HG03045 (cell line): ENCODE measurements around the gene VWF.
"Not testable (repeated sequence)": the region's sequence is repeated elsewhere in the genome, so short reads cannot be mapped to it uniquely, and the experiment has no call there.

Source experiments
- ATAC-seq: cut with Tn5 transposase; IDR thresholded peaks from one replicate; pipeline ENCODE4 v1.9.1; 2021; ENCODE audit warnings: mild to moderate bottlenecking, moderate library complexity; ENCODE audit not compliant: unreplicated experiment

Gene VWF

DNA sequence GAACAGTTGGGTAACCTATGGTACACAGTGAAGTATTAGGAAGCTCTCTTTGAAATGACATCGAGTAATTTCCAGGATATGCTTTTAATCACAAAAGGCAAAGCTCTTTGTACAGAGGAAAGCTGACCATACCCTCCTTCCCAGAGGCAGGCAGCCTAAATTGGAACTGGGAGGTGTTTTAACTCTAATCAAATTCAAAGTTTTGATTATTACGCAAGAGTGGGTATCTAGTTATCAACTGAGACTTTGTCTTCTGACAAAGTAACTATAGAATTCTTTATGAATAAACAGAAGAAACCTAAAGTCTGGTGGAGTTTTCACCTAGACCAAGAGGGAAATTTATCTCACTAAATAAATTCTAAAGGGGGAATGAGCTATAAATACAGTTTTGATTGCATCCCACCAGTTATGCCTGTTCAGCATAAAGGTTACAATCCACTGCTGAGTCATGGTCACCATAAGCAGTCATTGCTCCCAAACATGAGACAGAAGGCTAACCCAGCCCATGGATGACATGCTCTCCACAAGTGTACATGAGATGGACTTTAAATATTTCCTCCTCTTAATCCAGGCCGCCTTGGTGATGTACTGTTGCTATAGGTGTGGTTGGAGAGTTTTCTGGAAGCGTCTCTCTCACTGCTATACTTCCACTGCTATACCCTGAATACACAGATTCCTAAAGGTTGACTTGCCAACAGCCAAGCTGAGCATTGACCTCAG lies 113.7 kb downstream of the VWF start:
- not testable (repeated sequence) for ATAC-seq

DNA sequence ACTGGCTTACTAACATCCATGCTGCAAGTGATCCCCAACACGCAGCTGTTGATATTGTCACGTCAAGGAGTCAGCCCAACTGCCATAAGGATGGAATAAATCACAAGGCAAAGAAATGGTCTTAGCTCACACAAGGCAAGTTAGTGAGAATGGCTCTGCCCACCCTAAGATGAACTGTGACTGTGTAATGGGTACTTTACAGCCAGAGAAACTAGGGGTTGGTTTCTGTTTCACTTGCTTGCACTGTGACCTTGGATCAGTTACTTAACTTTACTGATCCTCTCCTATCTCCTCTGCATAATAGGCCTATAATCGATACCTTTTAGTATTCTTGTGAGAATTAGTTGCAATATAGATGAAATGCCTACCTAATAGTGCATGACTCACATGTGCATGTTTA lies 127.2 kb downstream of the VWF start:
- no peak for ATAC-seq

DNA sequence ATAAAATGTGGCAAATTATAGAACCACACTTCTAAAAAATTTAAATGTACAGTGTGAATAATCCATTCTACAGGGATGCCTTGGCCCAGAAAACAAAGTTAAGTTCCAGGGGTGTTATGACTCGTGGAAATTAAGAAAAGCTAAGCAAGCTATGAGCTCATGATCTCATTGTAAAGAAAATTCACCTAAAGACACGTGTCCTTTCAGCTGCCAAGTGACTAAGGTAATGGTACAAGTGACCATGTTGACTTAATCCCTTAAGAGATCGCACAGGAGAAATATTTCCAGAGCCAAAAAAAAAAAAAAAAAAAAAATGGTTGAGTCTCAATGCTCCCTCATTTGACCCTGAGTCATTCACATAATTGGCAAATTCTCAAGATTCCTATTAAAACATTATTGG lies 128.0 kb downstream of the VWF start:
- ATAC-seq: no peak

DNA sequence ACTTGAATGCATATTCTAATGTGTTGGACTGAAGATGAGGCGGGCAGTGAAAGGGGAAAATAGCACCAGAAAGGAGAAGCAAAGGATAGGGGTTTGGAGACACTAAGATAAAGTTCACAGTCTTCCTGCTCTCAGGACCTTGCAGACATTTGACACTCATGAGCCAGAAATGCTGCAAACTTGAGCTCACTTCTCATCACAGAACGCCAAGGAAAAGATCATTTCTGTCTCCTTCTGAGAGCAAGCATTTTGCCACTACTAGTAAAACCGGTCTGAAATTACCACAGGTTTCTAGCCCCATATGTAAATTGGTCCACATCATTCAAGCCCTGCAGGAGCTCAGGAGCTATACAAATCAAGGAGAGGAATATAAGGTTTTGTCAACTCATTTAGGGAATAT lies 134.8 kb downstream of the VWF start:
- no peak for ATAC-seq

DNA sequence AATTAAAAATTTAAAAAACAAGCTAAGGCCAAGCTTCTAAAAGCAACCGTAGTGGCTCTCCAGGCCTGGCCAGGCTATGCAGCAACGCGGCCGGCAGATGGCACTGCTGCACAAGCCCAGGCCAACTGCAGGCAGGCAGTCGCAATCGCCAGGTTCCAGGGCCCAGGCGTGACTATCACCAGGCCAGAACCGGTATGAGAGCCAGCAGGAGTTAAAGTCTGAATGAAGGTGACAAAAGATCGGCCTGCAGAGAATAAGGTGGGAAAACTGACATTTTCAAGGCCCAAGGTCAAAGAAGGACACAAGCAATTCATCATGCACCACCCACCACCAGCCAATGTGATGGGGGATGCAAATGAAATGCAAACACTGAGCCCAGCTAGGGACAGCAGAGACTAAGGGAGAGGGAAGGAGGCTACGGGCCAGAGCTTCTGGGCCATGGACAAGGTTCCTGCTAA lies 135.8 kb downstream of the VWF start:
- ATAC-seq: peak; percentile 60

DNA sequence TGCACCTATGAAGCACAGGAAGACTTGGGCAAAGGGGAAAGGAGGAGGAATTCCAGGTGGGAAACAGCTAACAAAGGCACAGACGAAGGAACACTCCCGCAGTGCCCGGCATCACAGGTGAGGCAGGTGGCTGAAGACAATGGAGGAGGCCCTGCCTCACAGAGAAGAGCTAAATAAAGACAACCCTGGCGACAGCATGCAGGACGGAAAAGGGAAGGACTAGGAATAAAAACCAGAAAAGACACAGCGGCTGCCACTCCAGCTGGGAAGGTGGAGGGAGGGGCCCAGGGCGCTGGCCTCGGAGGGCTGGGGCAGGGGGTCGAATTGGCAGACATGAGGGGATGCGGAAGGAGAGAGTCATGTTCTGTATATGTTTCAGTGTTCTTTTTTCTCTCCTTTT lies 136.4 kb downstream of the VWF start:
- no peak for ATAC-seq

DNA sequence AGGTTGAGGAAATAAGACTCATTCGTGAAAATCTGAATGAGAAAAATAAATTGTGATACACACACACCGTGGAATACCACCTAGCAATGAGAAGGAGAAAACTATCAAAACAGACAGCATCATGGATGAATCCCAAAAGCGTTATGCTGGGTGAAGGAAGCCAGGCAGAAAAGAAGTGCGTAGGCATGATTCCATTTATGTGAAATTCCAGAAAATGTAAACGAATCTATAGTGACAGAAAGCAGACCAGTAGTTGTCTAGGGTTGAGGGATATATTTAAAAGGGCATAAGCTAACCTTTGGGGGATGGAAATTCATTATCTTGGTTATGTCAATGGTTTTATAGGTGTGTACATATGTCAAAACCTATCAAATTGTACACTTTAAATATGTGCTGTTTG lies 136.9 kb downstream of the VWF start:
- ATAC-seq: no peak

DNA sequence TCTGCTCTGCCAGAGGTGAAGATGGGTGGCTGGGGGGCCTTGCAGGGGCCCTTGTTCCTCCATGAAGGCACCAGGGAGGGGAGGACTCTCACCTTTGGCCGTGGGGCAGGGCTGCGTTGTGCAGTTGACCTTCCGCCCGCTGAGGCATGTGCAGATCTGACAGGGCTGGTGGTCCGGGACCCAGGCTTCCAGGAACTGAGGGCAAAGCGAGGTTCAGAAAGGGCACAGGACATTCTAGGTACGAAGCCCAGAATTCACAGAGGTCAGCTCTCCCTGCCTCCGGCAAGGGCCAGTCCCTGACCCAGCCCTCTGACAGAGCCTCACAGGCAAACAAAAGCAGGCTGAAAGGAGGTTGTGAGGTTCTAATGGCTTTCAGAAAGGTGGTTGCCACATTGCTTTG lies 139.0 kb downstream of the VWF start:
- ATAC-seq: no peak

DNA sequence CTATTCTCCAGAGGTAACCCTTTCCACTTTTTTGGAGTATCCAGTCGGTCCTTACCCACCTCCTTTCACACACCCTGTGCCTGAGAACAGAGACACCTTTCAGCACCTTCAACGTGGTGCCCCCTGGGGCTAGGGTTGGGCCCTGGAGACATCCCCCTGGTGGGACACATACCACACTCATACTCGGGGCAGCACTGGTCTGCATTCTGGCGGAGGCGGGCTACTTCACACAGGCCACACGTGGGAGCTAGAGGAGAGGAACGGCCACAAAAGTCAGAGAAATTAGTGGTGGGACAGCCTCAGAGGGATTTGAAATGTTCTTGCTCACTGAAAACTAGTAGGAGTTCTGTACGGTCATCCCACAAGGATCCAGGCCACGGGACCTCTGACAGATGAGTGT lies 139.6 kb downstream of the VWF start:
- ATAC-seq: no peak

DNA sequence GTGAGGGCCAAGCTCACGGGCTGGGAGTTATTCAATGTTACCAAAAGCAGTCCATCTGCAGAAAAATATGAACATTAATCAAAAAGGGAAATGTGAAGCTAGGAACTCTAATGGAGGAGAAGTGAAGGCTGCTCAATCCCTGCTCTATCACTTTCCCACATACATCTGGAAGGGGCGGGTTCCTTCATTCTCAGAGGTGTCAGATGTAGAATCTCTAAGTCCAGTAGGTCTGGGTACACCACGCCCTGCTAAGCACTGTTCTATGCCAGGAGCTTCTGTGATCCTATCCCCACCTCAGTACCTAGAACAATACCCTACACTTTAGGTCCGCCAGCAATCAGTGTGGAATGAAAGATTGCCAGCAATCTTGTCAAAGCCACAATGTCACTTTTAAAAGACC lies 142.4 kb downstream of the VWF start:
- ATAC-seq: no peak

DNA sequence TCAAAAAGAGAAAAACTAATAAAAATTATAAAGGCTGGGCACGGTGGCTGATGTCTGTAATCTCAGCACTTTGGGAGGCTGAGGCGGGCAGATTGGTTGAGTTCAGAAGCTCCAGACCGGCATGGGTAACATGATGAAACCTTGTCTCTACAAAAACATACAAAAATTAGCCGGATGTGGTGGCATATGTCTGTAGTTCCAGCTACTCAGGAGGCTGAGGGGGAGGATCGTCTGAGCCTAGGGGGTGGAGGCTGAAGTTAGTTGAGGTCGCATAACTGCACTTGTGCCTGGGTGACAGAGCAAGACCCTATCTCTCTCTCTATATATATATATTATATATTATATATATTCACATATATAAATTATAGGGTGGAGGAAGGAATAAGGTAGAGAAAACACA lies 146.9 kb downstream of the VWF start:
- ATAC-seq: no peak

DNA sequence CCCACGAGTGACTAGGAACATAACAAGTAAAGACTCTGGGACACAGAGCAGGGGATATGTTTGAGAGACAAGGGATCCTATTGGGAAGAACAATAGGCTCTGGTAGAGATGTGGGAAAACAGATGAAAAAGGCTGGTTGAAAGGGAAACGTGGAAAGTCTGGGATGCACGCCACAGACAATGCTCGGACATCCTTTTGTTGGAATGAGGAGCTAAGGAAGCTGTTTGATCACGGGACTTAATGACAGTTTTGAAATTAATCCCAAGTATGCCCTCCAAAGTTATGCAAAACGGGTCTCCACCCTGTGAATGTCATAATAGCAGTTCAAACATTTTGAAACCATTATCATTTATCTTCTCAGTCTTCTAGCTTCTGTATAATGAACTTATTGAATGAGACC lies 147.8 kb downstream of the VWF start:
- no peak for ATAC-seq

DNA sequence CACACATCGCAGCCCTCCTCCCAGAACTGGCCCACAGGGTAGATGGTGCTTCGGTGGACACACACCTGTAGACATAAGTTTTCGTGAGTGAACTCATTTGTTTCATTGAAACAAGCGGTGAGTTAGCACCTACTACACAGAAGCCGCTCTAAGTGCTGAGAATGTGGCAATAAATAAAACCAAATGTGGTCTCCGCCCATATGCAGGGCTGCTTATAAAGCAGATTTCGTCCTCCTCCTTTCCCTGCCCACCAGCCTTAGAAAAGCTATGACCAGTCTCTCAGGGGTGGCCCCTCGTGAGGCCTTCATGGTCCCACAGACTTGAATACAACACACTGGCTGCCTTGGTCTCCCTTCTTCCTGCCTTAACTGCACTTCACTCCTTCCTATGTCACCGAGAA lies 148.3 kb downstream of the VWF start:
- ATAC-seq: no peak

DNA sequence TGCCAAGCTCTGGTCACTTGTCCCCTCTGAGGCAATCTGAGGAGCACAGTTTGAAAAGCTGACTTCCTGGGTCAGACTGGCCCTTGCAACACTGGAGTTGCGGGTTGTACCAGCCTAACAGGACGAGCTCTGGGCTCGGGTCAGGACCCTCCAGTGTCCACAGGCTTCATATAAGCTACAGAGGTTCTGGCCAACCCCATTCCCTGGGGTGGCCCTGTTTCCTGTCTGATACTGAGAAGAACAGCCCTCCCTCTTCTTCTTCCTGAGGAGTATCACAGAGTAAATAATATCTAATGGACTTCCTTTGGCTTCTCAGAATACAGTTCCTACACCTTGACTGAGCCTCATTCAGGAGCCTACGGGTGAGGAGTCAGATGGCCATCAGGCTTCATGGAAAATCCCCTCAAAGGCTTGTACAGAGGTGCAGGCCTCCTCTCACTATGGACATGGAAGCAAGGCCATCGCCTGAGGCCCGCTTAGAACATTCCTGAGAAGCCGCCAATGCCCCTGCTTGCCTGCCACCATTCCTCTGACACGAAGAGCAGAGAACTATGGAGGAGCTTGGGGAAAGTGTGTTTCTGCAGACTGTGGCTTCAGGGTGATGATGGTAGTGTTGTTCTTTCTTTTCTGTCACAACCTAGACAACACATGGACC lies 150.9 kb downstream of the VWF start:
- no peak for ATAC-seq

DNA sequence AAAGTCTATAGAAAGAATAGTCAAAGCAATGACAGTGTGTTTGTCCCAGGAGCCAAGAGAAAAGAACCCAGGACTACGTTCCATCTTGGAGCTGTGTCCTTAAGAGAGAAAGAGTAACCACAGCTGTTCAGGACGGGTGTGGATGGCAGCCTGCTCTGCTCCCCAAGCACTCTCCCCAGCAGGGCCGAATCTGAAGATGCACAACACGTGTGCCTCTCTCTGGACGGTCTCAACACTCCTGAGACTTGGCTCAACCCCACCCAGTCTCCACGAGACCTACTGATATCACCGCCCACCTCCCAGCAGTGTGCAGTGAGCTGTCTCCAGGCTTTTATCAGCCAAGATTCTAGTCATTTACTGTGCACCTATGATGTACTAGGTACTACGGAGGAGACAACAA lies 152.1 kb downstream of the VWF start:
- no peak for ATAC-seq

DNA sequence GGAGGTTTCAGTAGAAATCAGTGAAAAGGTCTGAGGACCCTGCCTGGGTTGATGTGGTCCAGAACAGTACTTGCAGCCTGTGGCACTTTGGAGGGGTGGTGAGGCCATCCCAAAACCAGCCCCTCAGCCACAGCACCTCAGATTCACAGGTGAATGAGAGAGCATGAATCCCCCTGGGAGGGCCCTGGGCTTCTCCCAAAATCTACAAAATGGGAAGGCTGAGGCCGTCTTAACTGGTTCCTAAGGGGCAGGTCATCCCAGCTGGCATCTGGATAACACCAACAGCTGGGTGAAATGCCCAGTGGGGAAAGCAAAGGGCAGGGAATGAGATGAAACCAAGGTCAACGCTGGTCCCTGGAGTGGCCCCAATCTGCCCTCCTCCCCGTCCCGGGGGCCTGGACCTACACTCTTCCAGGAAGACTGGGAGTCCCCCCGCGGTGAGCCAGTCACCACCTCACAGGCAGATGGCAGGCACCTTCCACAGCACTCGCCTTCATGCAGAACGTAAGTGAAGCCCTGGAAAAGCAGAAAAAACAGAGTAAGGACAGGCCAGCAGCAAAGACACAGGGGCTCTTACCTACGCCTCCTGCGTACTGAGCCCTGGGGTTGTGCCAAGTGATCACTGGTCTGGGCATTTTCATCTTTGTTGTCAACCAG lies 153.1 kb downstream of the VWF start:
- no peak for ATAC-seq

DNA sequence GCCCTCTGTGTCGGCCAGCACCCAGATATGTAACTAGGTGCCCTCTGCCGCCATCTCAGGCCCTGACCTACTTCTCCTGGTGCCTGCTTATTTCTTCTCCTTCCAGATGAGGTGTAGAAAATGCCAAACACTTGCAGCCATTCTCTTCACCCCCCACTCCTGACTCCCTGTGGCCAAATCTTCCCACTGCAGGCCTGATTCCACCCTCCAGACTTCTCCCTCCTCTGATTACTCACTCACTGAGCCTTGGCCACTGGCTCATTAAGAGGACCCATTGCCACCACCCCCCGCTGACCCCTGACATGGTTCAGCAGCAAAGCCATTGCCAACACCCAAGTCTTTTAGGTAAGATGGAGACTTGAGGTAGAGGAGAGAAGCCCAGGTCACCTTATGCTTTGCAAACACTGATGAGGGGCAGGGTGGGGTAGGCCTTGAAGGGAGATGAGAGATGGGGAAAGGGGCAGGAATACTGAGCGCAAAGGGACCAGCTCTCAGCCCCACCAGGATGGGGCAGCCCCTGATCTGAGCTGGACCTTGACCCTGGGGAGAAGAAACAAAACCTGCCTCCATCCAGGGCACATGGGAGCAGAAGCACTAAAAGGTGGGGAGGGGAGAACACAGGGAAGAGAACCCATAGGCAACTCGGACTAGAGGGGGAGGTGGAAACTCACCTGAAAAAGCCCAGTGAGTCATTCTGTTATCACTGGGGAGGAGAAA lies 154.3 kb downstream of the VWF start:
- ATAC-seq: no peak

DNA sequence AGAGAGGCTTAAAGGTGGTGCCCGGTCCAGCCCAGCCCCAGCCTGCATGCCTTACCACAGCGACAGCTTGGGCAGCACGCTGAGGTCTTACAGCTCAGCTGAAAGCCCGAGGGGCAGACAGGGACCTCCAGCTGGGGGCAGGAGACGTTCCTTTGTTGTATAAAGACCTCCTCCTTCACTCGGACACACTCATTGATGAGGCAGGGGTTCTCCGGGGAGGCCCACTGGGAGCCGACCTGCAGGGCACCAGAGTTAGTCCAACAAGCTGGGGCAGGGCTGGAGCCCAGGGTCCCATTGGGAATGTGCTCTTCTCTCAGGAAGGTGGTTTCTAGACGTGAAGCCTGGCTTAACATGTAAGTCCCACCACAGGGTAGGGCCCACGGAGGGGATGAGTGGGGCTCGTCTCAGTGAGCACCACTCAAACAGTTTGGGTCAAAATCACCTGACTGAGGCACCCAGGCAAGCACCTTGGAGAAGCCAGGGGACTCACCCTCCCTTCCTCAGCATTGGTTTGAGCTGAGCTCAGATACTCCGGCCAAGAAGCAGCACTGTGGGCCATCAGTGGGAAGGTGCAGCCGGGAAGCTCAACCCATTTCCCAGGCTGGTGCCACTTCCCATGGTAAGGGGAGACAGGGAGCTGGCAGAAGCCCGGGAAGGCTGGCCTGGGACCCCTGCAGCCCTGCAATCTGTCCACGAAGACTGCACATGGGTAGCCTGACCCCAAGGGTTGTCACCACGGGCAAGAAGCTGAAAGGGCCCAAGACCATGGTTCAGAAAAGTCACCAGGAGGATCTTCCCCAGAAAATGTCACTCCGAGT lies 155.1 kb downstream of the VWF start:
- no peak for ATAC-seq

DNA sequence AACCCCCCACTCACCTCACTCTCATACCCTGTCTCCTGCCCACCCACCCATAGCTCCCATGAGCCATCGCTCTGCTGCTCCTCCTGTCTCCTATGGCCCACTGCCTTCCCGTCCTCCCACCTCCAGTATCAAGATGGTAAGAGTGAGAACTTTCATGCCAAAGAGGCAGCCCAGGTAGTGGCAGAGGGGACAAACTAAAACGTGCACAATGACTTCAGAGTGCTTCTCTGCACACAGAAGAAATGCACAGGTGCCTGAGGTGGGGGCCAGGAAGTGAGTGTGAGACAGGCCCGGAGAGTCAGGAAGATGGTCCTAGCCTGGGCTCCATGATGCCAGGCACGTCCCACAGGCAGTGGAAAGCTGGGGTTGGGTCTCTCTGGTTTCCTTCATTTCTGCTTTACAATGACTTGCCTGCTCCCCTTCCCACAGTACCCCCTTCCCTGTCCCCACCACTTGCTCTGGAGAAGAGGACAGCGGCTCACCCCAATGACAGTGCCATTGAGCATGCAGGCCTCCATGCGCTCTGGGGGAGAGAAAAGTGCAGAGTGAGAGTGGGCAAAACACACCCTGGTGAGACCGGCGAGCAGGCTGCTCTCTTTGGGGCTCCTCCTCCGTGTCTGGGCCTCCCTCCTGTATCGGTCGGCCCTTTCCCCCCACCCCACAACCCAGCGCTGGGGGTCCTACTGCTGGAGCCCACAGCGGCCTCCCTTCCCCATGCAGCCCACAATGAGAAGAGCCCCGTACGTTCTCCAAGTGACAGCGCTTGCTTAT lies 156.6 kb downstream of the VWF start:
- no peak for ATAC-seq

DNA sequence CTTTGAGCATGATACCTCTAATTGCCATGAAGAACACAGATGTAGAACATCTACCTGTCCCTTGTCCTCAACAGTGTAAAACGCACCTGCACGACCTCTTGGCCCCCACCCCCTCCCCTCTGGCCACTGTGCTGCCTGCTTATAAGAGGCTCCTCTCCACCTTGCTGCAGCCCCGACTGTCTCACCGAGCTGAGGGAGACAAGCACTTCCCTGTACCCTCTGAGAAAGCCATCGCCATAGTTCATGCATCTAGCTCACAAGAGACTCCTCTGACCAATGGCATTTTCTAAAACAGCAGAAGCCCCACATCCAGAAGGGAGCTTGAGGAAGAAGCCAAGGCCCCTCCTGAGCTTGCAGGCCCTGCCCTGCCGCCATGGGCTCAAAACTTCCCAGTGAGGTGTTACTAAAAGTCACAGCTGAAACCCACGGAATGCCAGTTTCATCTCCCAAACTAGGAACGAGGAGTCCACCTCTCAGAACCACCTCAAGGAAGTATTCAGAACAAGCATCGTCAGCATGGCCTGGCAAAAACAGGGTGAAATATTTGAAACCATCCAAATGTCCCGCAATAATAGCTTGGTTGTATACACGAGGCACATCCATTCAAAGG lies 157.9 kb downstream of the VWF start:
- ATAC-seq: no peak
